ENCODE measurements around the gene CRPPA. TPM values are rescaled to one million over a fixed set of nuclear protein-coding genes. Genes with fewer than 3 reads are reported as not detected.
"Not testable (repeated sequence)": the region's sequence is repeated elsewhere in the genome, so short reads cannot be mapped to it uniquely, and the experiment has no call there.

CRPPA gene
- total RNA-seq, 1 donor from 2014 or later, result 2.6 TPM

DNA sequence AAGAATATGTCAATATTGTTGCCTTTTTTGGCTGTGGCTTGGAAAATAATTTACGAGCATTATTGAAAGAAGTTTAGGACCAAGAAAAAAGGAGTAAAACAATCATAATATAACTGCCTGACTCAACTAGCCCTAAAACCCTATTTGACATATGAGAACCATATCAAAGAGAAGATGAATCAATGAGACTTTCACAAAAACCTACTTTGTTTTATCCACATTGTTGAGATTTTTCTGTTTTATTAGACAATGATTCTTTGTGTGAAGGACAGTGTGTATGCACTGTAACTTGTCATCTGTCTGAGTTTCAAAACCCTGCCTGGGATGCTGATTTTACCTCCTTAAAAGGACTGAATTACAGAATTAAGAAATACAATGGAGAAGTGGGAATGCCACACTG lies 25.2 kb upstream of the CRPPA start:
- Histone ChIP-seq H3K4me2 (no peak overlapping the region), H4K20me1 (ENCODE audit: low read depth) (no peaks in the 10 kb centered on the region), H3K4me3 (no peak overlapping the region), H3K27me3 (no peaks in the 10 kb centered on the region), H2AFZ (replicated peaks) (peak overlapping the region; percentile 28), H3F3A (ENCODE audit: low read depth) (no peaks in the 10 kb centered on the region), H3K4me1 (no peaks in the 10 kb centered on the region), H3K9me3 (ENCODE audit: low read depth) (no peaks in the 10 kb centered on the region), H3K79me2 (ENCODE audit: low read depth) (no peaks in the 10 kb centered on the region), H3K9ac (no peak overlapping the region), H3K36me3 (no peaks in the 10 kb centered on the region), H3K27ac (no peak overlapping the region)
- TF ChIP-seq EZH2 (IDR thresholded peaks at IDR 0.05) (no peak), EZH2phosphoT487 (IDR thresholded peaks at IDR 0.05) (no peak), CTCF (IDR thresholded peaks at IDR 0.05) (no peak)
- Mint-ChIP-seq H3K27ac (no peak overlapping the region), H3K9me3 (no peaks in the 10 kb centered on the region), H3K27me3 (ENCODE audit: insufficient read depth, low read depth) (no peaks in the 10 kb centered on the region), H3K4me3 (no peak overlapping the region), H3K4me1 (no peaks in the 10 kb centered on the region), H3K36me3 (no peaks in the 10 kb centered on the region)
- no peak for DNase-seq (ENCODE audit: low spot score)

- H3K4me2 ChIP-seq; H3K4me3 Mint-ChIP-seq; H3F3A ChIP-seq (ENCODE audit: low read depth); H3K4me3 ChIP-seq; H3K9ac ChIP-seq; H3K4me1 Mint-ChIP-seq; H3K27me3 ChIP-seq; DNase-seq (ENCODE audit: low spot score); H3K27ac Mint-ChIP-seq; H3K27ac ChIP-seq; H3K36me3 Mint-ChIP-seq; H4K20me1 ChIP-seq (ENCODE audit: low read depth); H3K27me3 Mint-ChIP-seq (ENCODE audit: insufficient read depth, low read depth); H3K9me3 ChIP-seq (ENCODE audit: low read depth); H3K4me1 ChIP-seq; H3K9me3 Mint-ChIP-seq; H3K79me2 ChIP-seq (ENCODE audit: low read depth); H2AFZ ChIP-seq (replicated peaks); H3K36me3 ChIP-seq: not testable (repeated sequence)
Measured at GRCh38 chr7:16443871-16444270, 22.5 kb upstream of the CRPPA start.

DNA sequence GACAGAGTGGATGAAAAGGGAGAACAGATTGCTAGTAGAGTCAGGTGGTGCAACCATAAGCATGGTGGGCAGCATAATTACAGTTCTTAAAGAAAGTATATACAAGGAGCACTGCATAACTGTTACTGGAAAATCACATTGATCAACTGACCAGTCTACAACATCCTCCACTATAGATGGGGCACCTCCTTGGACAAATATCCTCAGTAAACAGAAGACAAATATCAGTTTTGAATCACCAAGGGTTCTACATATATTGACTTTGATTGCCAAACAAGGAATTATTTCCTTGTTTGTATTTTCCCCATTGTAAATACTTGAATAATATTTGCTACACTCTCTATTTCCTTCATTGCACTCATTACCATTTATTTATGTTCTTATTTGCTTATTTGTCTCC lies 17.6 kb upstream of the CRPPA start:
- no peaks in the 10 kb centered on the region for H3F3A ChIP-seq (ENCODE audit: low read depth)
- TF ChIP-seq EZH2phosphoT487 (IDR thresholded peaks at IDR 0.05), result no peak
- TF ChIP-seq EZH2 (IDR thresholded peaks at IDR 0.05), result no peak
- no peak for TF ChIP-seq CTCF (IDR thresholded peaks at IDR 0.05)
- Mint-ChIP-seq H3K9me3 (no peaks in the 10 kb centered on the region), H3K4me1 (peaks cover 2% of the 10 kb centered on the region), H3K36me3 (no peaks in the 10 kb centered on the region), H3K27ac (no peak overlapping the region), H3K27me3 (ENCODE audit: insufficient read depth, low read depth) (no peaks in the 10 kb centered on the region), H3K4me3 (no peak overlapping the region)
- no peak overlapping the region for H2AFZ ChIP-seq (replicated peaks)
- no peaks in the 10 kb centered on the region for H3K79me2 ChIP-seq (ENCODE audit: low read depth)
- no peaks in the 10 kb centered on the region for H3K36me3 ChIP-seq
- no peak overlapping the region for H3K4me3 ChIP-seq
- H3K27ac ChIP-seq, result no peak overlapping the region
- H3K4me2 ChIP-seq, result no peak overlapping the region
- H3K9ac ChIP-seq, result no peak overlapping the region
- H4K20me1 ChIP-seq (ENCODE audit: low read depth), result no peaks in the 10 kb centered on the region
- no peak for DNase-seq (ENCODE audit: low spot score)
- H3K9me3 ChIP-seq (ENCODE audit: low read depth), result no peaks in the 10 kb centered on the region
- H3K4me1 ChIP-seq, result peaks cover 15% of the 10 kb centered on the region
- no peaks in the 10 kb centered on the region for H3K27me3 ChIP-seq

DNA sequence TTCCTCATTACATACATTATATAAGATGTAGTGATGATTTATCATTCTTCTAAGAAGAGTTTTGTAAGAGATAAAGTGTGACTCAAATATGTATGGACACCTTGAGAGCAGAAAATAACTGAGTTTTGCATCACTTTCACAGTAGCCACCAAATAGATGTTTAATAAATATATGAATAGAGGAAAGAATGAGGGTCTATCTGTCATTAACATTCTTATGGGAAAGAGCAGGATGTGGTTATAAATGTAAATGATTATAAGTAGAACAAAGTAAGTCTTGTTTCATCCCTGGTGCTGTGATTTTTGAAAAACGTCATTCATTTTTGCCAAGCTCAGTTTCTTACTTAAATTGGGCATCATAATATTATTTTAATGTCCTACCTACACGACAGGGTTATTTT lies 15.0 kb upstream of the CRPPA start:
- TF ChIP-seq EZH2phosphoT487 (IDR thresholded peaks at IDR 0.05) (no peak), EZH2 (IDR thresholded peaks at IDR 0.05) (no peak), CTCF (IDR thresholded peaks at IDR 0.05) (no peak)
- H3K27me3 Mint-ChIP-seq (ENCODE audit: insufficient read depth, low read depth), result no peaks in the 10 kb centered on the region
- no peak overlapping the region for H3K27ac Mint-ChIP-seq
- no peak for DNase-seq (ENCODE audit: low spot score)
- Histone ChIP-seq H4K20me1 (ENCODE audit: low read depth) (no peaks in the 10 kb centered on the region), H3K4me1 (peaks cover 15% of the 10 kb centered on the region), H3F3A (ENCODE audit: low read depth) (no peaks in the 10 kb centered on the region), H3K27me3 (no peaks in the 10 kb centered on the region), H3K4me3 (no peak overlapping the region), H3K36me3 (no peaks in the 10 kb centered on the region), H3K4me2 (no peak overlapping the region), H3K9me3 (ENCODE audit: low read depth) (no peaks in the 10 kb centered on the region), H3K27ac (no peak overlapping the region), H2AFZ (replicated peaks) (no peak overlapping the region), H3K9ac (no peak overlapping the region), H3K79me2 (ENCODE audit: low read depth) (no peaks in the 10 kb centered on the region)
- peaks cover 2% of the 10 kb centered on the region for H3K4me1 Mint-ChIP-seq
- no peak overlapping the region for H3K4me3 Mint-ChIP-seq
- no peaks in the 10 kb centered on the region for H3K36me3 Mint-ChIP-seq
- H3K9me3 Mint-ChIP-seq, result no peaks in the 10 kb centered on the region
